COLO829 (cell line): ENCODE measurements around the gene CAPZA2.
"Not testable (repeated sequence)": the region's sequence is repeated elsewhere in the genome, so short reads cannot be mapped to it uniquely, and the experiment has no call there.

Source experiments
- DNase-seq: peaks from one replicate; pipeline ENCODE4 v3.0.0; 2012; ENCODE audit warnings: low spot score

CAPZA2 gene

GRCh38 chr7:116955340-116955739 is 93.0 kb downstream of the CAPZA2 start:
- DNase-seq = no peak

GRCh38 chr7:116955801-116956476 is 93.6 kb downstream of the CAPZA2 start:
- DNase-seq = no peak

- no peak for DNase-seq
Measured at GRCh38 chr7:116956477-116956804, 94.1 kb downstream of the CAPZA2 start.

GRCh38 chr7:116957874-116958273 is 95.5 kb downstream of the CAPZA2 start:
- DNase-seq = no peak

- not testable (repeated sequence) for DNase-seq
Measured at GRCh38 chr7:116961966-116962673, 99.7 kb downstream of the CAPZA2 start.

GRCh38 chr7:116963234-116963633 is 100.8 kb downstream of the CAPZA2 start:
- DNase-seq = no peak

GRCh38 chr7:116966601-116967000 is 104.2 kb downstream of the CAPZA2 start:
- no peak for DNase-seq

GRCh38 chr7:116967254-116967922 is 105.0 kb downstream of the CAPZA2 start:
- no peak for DNase-seq

- DNase-seq = no peak
Measured at GRCh38 chr7:116967983-116968382, 105.6 kb downstream of the CAPZA2 start.

- no peak for DNase-seq
Measured at GRCh38 chr7:116968631-116969030, 106.2 kb downstream of the CAPZA2 start.

- no peak for DNase-seq
Measured at GRCh38 chr7:116969371-116969902, 107.0 kb downstream of the CAPZA2 start.

GRCh38 chr7:116970238-116970910 is 108.0 kb downstream of the CAPZA2 start:
- no peak for DNase-seq

- DNase-seq = not testable (repeated sequence)
Measured at GRCh38 chr7:116971153-116971552, 108.8 kb downstream of the CAPZA2 start.
